ENCODE data around the gene NOXA1.
"Not testable (repeated sequence)": the region's sequence is repeated elsewhere in the genome, so short reads cannot be mapped to it uniquely, and the experiment has no call there.

NOXA1 gene

DNA sequence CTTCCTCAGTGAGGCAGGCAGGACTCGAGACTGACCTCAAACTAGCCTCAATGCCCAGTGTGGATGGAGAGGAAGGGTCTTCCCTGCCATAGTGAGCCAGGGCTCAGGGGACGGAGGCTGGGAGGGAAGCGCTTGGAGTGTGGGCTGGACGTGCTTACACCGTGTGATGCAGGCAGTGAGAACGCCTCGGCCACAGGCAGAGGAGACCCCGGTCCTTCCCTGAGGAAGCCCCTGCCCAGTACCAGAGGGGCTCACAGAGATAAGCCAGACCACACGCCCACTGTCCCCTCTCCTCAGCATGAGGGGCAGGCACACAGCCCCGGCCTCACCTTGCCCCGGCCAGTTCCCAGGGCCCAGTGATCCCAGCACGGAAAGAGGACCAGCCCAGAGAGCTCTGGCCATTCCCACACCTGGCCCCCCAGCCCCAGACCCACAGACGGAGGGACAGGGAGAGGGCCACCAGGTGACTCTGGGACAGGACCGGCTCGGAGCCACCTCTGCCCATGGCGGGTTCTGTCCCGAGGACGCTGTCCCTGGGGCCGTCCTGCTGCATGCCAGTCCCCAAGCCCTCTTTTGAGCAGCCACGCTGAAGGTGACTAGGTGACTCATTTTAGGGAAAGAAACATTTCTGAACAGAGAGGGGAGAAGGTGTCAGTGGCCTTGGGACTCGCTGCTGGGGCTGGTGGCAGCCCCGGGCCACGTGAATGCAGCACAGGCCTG lies 42.0 kb downstream of the NOXA1 start:
- DNase-seq (ENCODE audit: low read depth in 2 of 2): no peak

DNA sequence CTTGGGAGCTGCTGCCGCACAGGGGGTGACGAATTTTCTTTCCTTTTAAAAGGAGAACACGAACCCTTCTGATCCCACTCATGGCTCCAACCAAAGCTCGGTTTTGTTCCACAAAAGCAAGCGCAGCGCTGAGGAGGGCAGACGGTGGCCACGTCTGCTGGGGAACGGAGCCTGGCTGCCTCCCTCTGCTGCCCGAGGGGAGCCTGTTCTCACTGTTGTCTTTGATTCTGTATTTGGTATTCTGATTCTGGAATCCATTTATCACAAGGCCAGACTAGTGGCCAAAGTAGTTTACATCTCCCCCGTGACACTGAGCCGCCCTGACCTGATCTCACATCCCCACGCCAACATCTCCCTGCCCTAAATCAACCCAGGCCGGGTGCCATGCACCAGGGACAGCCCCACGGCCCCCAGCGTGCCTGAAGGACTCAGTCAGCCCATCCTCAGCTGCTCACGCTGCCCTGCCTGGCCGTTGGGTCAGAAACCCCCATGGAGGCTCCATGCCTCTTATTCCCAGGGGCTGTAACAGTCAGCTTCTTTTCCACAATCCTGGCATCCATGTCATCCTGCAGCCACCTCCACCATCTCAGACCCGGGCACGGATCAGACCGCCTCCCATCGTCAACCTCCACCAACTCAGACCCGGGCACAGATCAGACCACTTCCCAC lies 42.7 kb downstream of the NOXA1 start:
- DNase-seq (ENCODE audit: low read depth in 2 of 2): no peak

DNA sequence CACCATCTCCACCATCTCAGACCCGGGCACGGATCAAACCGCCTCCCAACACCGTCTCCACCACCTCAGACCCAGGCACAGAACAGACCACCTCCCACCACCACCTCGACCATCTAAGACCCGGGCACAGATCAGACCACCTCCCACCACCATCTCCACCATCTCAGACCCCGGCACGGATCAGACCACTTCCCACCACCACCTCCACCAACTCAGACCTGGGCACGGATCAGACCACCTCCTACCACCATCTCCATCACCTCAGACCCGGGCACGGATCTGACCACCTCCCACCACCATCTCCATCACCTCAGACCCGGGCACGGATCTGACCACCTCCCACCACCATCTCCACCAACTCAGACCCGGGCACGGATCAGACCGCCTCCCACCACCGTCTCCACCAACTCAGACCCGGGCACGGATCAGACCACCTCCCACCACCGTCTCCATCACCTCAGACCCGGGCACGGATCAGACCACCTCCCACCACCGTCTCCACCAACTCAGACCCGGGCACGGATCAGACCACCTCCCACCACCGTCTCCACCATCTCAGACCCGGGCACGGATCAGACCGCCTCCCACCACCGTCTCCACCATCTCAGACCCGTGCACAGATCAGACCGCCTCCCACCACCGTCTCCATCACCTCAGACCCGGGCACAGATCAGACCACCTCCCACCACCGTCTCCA lies 43.3 kb downstream of the NOXA1 start:
- DNase-seq (ENCODE audit: low read depth in 2 of 2): not testable (repeated sequence)

DNA sequence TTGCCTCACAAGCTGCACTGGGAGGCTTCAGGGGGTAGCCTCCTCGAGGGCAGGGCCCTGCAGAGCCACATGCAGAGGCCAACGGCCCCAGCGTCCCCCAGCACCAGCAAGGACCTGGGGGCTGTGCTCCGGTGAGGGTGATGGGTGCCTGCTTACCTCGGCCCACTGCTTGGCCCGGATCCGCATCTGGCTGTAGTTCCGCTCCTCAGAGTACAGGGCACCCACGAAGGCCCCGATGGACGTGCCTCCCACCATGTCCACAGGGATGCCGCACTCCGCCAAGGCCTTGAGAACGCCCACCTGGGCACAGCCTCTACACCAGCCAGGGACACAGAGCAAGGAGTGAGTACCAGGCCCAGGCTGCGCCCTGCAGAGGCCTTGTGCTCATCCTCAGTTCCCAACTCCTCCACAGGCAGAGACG lies 44.0 kb downstream of the NOXA1 start:
- DNase-seq (ENCODE audit: low read depth in 2 of 2): no peak

- no peak for DNase-seq (ENCODE audit: low read depth in 2 of 2)
Observed at GRCh38 chr9:137467896-137468295, 44.7 kb downstream of the NOXA1 start.

GRCh38 chr9:137470785-137471184 lies 47.6 kb downstream of the NOXA1 start:
- no peak for DNase-seq (ENCODE audit: low read depth in 2 of 2)

GRCh38 chr9:137474271-137474670 lies 51.1 kb downstream of the NOXA1 start:
- no peak for DNase-seq (ENCODE audit: low read depth in 2 of 2)

- DNase-seq (ENCODE audit: low read depth in 2 of 2): no peak
Observed at GRCh38 chr9:137475666-137476065, 52.5 kb downstream of the NOXA1 start.

- DNase-seq (ENCODE audit: low read depth in 2 of 2): no peak
Observed at GRCh38 chr9:137476856-137477255, 53.7 kb downstream of the NOXA1 start.

- no peak for DNase-seq (ENCODE audit: low read depth in 2 of 2)
Observed at GRCh38 chr9:137477778-137478612, 54.8 kb downstream of the NOXA1 start.

GRCh38 chr9:137478613-137478961 lies 55.4 kb downstream of the NOXA1 start:
- DNase-seq (ENCODE audit: low read depth in 2 of 2): no peak

GRCh38 chr9:137478962-137479861 lies 56.0 kb downstream of the NOXA1 start:
- DNase-seq (ENCODE audit: low read depth in 2 of 2): no peak

GRCh38 chr9:137479892-137480685 lies 56.9 kb downstream of the NOXA1 start:
- DNase-seq (ENCODE audit: low read depth in 2 of 2): no peak

DNA sequence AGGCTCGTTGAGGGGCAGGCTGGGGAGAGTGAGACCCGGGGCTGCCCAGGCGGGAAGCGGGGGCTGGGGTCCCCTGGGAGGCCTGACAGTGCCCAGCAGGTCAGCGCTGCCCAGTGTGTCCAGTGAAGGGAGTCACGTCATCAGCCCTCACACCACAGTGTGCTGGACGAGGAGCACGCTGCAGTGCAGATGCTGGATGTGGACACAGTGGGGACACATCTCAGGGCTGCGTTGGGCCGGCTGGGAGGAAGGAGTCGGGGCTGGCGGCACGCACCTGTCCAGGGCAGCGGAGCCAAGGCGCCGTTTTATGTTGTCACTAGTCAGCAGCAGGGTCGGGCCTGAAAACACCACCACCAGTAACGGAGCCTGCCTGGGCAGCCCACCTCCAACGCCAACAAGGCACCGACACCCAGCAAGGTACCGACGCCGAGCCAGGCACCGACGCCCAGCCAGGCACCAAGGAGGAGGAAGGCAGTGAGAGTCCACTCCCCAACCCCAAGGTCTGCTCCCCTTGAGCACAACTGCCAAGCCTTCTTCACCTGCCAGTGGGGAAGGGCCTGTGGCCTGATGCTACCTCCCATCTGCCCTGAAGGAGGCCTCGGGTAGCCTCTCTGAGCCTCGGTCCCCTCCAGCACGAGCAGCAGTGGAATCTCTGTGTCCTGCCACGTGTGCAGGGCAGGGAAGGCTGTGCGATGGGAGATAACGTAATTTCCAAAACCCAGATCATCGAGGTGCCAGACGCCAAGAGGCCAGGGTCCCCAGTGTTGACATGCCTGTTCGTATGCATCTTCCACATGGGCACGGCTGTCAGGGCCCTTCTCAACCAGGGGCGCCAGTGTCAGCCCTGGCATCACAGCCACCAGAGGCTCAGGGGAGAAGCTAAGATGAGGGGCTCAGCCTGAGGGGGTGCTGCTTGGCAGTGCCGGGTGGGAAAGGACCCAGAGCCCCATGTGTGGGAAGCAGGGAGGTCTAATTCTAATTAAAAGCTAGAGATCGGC lies 57.8 kb downstream of the NOXA1 start:
- no peak for DNase-seq (ENCODE audit: low read depth in 2 of 2)

DNA sequence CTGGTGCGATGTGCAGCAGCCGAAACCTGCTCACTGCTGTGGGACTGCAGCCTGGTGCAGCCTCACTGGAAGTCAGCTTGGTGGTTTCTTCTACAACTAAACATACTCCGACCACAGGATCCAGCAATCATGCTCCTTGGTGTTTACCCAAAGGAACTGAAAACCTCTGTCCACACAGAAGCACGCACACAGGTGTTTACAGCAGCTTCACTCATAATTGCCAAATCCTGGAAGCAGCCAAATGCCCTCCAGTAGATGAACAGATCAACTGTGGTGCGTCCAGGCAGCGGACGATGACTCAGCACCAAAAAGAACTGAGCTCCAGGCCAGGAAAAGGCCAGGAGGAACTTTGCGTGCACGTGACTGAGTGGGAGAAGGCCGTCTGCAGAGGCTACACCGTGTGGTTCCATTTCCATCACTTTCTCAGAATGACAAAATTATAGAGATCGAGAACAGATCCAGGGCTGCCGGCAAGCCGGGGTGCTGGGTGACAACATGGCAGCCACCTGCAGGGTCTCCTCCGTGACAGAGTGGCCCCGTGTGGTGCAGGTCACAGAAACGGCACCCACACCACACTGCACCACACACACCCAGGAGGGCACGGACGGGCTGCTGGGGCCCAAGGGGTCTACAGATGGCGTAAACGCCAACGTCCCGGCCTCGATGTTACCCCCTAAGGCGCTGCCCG lies 59.0 kb downstream of the NOXA1 start:
- no peak for DNase-seq (ENCODE audit: low read depth in 2 of 2)

All from fibroblast of skin of left biceps (primary cell).